HG03378 (cell line): ENCODE results near the gene SH3RF1.
"Not testable (repeated sequence)": the region's sequence is repeated elsewhere in the genome, so short reads cannot be mapped to it uniquely, and the experiment has no call there.

Experiments used
- ATAC-seq: cut with Tn5 transposase; IDR thresholded peaks from one replicate; pipeline ENCODE4 v1.9.1; 2021; ENCODE audit warnings: mild to moderate bottlenecking, moderate library complexity; ENCODE audit not compliant: unreplicated experiment

The SH3RF1 gene

GRCh38 chr4:169270810-169271691, at the start of gene SH3RF1:
Gene SH3RF1 (minus strand): TSS chr4:169270956. CDS start chr4:169269212, 1,744 bp downstream.
- peak; percentile 41 for ATAC-seq

DNA sequence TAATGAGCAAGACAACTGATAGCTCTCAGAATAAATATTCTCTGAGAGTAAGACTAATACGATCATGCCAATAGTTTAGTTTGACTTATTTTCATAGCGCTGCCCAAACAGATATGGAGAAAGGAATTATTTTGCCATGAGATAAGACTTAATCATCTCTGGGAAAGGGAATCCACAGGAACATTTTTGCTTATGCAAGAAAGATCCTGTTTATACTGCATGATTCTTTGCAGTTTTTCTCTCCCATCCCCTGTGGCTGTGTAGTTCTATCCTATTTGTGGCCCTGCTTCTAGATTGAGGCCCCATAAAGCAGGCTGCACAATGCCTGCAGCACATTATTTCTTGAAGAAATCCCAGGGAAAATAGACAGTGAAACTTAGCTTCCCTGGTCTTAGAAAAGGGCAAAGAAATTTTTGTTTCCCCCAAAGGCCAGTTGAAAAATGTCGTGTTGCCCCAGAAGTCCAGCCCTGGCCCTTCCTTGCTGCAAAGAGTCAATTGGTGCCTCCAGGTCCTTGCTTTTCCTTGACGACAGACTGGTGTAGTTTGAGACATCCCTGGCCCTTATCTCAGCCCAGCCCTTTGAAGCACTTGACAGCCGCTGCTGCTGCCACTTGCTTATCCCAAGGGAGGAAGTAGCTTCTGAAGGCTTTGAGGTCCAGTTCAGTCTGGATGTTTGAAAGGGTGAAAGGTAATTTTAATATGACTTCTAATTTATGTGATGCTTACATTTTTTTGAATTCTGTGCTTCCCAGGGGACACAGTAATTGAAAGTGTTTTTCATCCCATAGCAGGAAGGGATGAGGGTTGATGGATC, 45.0 kb upstream of the SH3RF1 start:
- no peak for ATAC-seq

DNA sequence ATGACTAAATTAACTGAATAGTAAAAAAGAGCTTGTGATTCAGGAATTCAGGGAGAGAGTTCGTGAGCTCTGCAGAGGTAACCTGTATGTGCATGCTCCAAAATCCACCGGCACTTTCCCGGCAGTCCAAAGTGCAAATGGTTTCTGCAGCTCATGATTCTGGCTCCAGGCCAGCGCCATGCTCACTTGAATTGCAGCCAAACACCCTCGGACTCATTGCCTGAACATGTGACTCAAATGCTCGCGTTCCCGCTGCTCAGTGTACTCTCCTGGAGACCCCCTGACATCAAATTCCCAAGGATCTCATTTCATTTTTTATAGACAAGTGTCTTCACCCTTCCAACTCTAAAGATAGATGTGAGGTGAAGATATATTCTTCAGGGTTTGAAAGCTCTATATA, 44.1 kb upstream of the SH3RF1 start:
- no peak for ATAC-seq

- ATAC-seq, result no peak
Measured at GRCh38 chr4:169313732-169314131, 43.0 kb upstream of the SH3RF1 start.

DNA sequence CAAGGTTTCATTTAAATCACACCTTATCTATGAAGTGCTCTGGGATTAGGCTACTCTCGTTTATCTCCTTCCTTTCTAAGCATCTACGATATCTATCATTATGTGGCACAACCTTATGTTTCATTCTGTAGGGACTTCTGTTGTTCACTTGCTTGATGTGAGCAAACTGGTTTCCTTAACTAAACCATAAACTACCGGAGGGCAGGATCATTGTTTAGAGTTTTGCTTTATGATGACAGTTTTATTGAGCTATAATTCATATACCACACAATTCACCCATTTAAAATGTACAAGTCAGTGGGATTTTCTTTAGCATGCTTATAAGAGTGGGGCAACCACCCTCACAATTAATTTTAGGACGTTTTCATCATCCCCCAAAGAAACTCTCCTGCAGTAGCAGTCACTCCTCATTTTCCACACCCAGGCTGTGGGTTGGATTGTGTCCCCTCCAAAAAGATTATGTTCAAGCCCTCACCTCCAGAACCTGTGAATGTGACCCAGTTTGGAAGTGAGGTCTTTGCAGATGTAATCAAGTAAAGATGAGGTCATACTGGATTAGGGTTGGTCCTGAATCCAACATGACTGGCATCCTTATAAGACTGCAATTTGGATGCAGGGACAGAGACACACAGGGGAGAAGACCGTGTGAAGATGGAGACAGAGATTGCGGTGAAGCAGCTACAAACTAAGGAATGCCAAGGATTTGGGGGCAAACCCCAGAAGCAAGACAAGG, 42.1 kb upstream of the SH3RF1 start:
- ATAC-seq, result no peak

DNA sequence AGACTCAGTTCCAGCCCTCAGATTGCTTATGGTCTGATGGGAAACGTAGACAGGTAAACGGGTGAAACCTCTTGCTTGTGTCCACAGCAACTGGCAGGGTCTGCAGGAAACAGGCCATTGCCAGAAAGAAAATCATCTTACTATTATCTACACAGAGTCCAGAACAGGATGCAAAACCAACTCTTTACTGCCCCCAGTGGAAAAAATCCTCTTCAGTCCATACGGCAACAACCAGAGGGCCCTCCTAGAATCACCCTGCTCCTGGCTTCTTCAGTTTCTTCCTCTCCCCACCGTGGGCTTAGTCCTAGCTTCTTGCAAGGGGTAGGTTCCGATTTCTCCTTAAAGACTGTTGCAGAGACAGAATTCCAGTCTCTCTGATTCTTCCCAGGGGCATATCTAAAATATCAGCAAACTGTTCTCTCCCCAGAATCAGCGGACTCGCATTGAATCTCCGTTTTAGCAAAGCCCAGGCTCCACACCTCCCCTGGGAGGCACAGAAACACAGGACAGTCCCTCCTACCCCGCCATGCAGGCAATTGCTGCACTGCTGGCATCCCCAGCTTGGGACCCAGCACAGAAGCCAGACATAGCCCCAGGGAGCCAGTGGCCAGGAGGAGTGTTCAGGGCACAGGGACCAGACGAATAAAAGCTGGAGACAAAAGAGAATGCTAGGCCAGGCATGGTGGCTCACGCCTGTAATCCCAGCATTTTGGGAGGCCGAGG, 41.0 kb upstream of the SH3RF1 start:
- peak; percentile 92 for ATAC-seq

- no peak for ATAC-seq
Measured at GRCh38 chr4:169309326-169309967, 38.7 kb upstream of the SH3RF1 start.

GRCh38 chr4:169307576-169307975, 36.8 kb upstream of the SH3RF1 start:
- ATAC-seq, result no peak

- no peak for ATAC-seq
Measured at GRCh38 chr4:169305651-169306050, 34.9 kb upstream of the SH3RF1 start.

DNA sequence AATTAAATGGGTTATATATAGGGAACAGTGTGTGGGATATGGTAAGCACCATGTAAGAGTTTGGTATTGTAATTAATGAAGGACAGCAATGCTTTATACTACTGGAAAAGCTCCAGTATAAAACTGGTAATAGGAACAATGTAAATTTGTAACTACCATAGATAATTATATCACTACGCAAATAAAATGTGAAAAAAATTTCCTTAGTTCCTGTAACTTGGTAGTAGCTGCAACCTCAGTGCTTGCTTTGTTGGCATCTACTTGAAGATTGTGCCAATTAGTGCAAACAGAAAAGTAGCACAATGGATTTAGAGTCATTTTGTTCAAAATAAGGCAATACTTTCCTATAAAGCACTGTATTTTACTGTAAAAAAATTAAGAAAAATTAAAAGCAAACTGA, 34.4 kb upstream of the SH3RF1 start:
- ATAC-seq, result no peak

GRCh38 chr4:169295822-169296221, 25.1 kb upstream of the SH3RF1 start:
- peak; percentile 33 for ATAC-seq

DNA sequence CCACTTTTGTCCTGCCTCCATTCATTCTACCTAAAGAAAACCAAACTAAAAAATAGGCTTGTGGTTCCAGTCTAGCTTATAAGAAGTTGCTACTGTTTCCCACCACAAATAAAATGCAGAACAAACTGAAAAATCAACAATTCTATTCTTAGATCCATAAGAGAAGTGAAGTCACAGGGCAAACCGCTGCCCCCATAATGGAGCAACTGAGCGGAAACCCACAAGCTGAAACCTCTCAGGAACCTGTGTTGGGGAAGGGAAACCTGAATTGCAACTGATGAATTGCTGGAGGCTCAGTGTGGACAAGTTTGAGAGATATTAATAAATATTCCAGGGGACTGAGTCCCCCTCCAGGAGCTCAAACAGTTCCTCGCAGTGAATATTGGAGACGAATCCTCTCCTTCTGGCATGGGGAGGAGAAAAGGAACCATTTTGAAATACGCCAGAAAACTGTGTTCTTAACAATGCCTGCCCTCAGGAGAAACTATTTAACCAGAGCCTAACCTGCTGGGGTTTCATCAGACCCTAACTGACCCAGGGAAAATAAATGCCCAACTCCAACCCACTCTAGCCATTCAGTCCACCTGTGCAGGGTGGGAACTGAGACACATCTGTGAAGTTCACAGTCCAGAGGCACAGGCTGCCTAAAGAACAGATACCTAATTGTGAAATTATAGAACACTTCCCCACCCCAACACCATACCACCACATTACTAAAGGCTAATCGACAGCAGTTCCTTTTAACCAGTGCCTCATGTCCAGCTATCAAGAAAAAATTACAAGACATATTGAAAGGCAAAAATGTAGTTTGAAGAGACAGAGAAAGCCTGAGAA, 22.8 kb upstream of the SH3RF1 start:
- peak; percentile 91 for ATAC-seq

- ATAC-seq, result not testable (repeated sequence)
Measured at GRCh38 chr4:169287983-169288382, 17.2 kb upstream of the SH3RF1 start.

GRCh38 chr4:169286562-169287301, 16.0 kb upstream of the SH3RF1 start:
- ATAC-seq, result no peak

DNA sequence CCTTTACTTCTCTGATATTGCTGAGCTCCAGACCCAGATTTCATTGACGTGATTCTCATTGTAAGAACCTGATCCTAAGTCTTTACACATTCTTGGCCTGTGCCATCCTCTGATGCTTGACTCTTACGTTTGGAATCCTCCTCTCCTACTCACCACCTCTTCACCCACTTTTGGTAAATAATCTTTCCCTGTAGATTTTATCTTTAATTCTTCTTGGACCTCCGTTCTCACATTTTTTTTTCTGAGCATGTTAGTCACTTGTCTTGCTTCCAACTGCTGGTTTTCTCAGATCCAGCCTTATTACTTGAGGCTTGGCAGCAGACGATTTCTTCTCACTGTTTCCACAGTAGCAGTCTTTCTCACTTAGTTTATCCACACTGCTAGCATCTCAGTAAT, 12.4 kb upstream of the SH3RF1 start:
- no peak for ATAC-seq

- ATAC-seq, result no peak
Measured at GRCh38 chr4:169282429-169283113, 11.8 kb upstream of the SH3RF1 start.

DNA sequence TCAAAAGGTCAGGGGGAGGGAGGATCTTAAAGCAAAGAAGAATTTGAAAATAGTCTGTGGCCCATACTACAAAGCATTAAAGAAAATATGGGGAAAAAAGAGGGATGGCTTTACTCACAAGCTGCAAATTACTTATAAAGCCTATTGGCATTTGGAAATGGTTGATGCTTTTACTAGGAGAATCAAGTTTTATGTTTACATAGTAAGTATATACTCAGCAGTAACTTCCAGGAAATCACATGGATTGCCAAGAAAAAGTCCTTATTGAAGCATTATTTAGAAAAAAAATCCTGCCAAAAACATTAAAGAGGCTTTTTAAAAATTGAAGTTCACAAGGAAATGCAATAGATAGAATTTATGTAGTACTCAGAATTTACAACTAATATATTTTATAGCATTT, 8.4 kb upstream of the SH3RF1 start:
- ATAC-seq, result no peak

DNA sequence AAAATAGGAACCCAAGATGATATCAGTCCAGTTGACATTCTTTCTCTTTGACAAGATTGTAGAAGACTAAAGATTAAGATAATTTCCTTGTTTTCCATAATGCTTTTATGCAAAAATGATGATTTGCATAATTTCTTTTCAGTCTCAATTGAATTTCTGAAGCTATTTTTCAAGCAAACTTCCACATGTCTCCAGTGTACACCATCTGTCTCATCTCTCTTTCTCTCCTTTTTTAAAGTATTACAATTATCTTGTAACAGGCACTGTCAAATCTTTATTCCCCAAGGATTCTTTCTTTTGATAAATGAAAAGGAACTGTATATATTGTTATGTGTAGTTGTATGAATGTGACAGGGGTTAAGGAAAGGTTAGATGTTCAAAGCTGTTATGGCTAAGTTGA, 7.9 kb upstream of the SH3RF1 start:
- ATAC-seq, result no peak
